ENCODE measurements around the gene MKLN1.

GRCh38 chr7:131443496-131443895 lies 115.8 kb downstream of the MKLN1 start:
- no peak for TF ChIP-seq CTCF (IDR thresholded peaks at IDR 0.05; ENCODE audit: low read length)
- no peak for TF ChIP-seq EZH2 (IDR thresholded peaks at IDR 0.05; ENCODE audit: borderline replicate concordance, low read length)

All from OCI-LY1 (cell line).